Adrenal gland (tissue), 5 donors: ENCODE measurements around the gene HS3ST1.

ENCODE experiments used
- CTCF ChIP-seq, 6 experiments: fragments of 450-650 bp in 4 of 6; fragments of 200-600 bp in 2 of 6; sonication (generic) in 1 of 6; IDR thresholded peaks; 1 replicate in 5 of 6; 2 replicates in 1 of 6; pipeline versions ENCODE4 v1.5.1 to v1.8.0; 2016 to 2021; ENCODE audit warnings: antibody characterized with exemption in 6 of 6, mild to moderate bottlenecking in 2 of 6, moderate library complexity in 1 of 6
- POLR2A ChIP-seq, 2 donors: fragments of 450-650 bp; IDR thresholded peaks; one replicate each; pipeline ENCODE4 v1.6.1; 2017; ENCODE audit warnings: antibody characterized with exemption in 2 of 2, mild to moderate bottlenecking in 2 of 2, moderate library complexity in 1 of 2
- donor health status: DM: no; HTN: no; CAD: no.

- no peak for TF ChIP-seq CTCF (IDR thresholded peaks at IDR 0.05)
- no peak for TF ChIP-seq POLR2A (IDR thresholded peaks at IDR 0.05)
Measured at GRCh38 chr4:11397146-11397545, 31.5 kb downstream of the HS3ST1 start.
